Transverse colon (tissue), 4 donors: ENCODE results near the gene TPP2. TPM values are rescaled to one million over a fixed set of nuclear protein-coding genes. Genes with fewer than 3 reads are reported as not detected.
A peak's percentile ranks its signal among the peaks of the same experiment; 100 is the strongest.

Source experiments
- DNase-seq: peaks from one replicate; pipeline ENCODE4 v3.0.0-alpha.2; 2019
- H3K27ac ChIP-seq, 4 donors: fragments of 200-600 bp; sonication (generic); 2 replicates each; pipeline ENCODE4 v1.5.1; 2016 to 2018; ENCODE audit warnings: inconsistent platforms in 4 of 4
- H3K27me3 ChIP-seq: fragments of 200-600 bp; sonication (generic); 2 replicates; pipeline ENCODE4 v1.5.1; 2017; ENCODE audit warnings: inconsistent platforms
- H3K36me3 ChIP-seq, 4 donors: fragments of 200-600 bp; sonication (generic); 2 replicates each; pipeline ENCODE4 v1.5.1; 2017 to 2019; ENCODE audit warnings: inconsistent platforms in 4 of 4
- H3K4me1 ChIP-seq, 4 donors: fragments of 200-600 bp; sonication (generic); 2 replicates each; pipeline ENCODE4 v1.5.1; 2017 to 2020; ENCODE audit warnings: inconsistent platforms in 4 of 4
- H3K4me3 ChIP-seq, 4 donors: fragments of 200-600 bp; sonication (generic); 1 replicate in 1 of 4; 2 replicates in 3 of 4; pipeline versions ENCODE4 v1.5.1 to v1.6.1; 2017 to 2019; ENCODE audit warnings: inconsistent platforms in 4 of 4
- H3K9me3 ChIP-seq, 2 donors: fragments of 200-600 bp; sonication (generic); 2 replicates each; pipeline ENCODE4 v1.5.1; 2017 to 2019; ENCODE audit warnings: inconsistent platforms in 2 of 2
- EP300 ChIP-seq: sonication (generic); formaldehyde crosslinking; IDR thresholded peaks from one replicate; pipeline ENCODE4 v1.6.1; 2017; ENCODE audit warnings: antibody characterized with exemption, low read depth
- POLR2A ChIP-seq: fragments of 450-650 bp; IDR thresholded peaks from one replicate; pipeline ENCODE4 v1.6.1; 2016; ENCODE audit warnings: antibody characterized with exemption, mild to moderate bottlenecking, moderate library complexity
- POLR2AphosphoS5 ChIP-seq, 3 donors: sonication (generic); formaldehyde crosslinking; IDR thresholded peaks; one replicate each; pipeline ENCODE4 v1.6.1; 2016; ENCODE audit warnings: antibody characterized with exemption in 3 of 3
- WGBS, 2 donors: methylation state at CpG; one replicate each; pipeline ENCODE4 v1.1.5; 2018; ENCODE audit warnings: low coverage in 1 of 2; 5-methylcytosine and 5-hydroxymethylcytosine counted together
- in situ Hi-C, 4 donors: fragments of 200-750 bp; cut with MboI; loops; one replicate each; pipeline versions ENCODE4 v1.15.0 to v1.15.1; 2017; ENCODE audit warnings: low sequenced_read_pairs in 3 of 4, low pct_ligation_motif_present in 1 of 4, low pct_unique_long_range_greater_than_20kb in 1 of 4
- intact Hi-C: fragments of 100-400 bp; cut with DNase I; formaldehyde crosslinking; loops from one replicate; pipeline ENCODE4 v1.15.1; 2023; ENCODE audit warnings: low total_unique reads
- total RNA-seq, 4 donors: library from RNA; depleted of rRNA; stranded (reverse); fragments of >200 nt; gene quantifications; one replicate each; pipeline ENCODE4 v1.1.0, GENCODE V29; 2016
- TF ChIP-seq, protein P1 (sequence below), 5 experiments: fragments of 200-600 bp in 3 of 5; fragments of 450-650 bp in 2 of 5; sonication (generic) in 3 of 5; IDR thresholded peaks; 1 replicate in 2 of 5; 2 replicates in 3 of 5; pipeline ENCODE4 v1.5.1; 2016 to 2017; ENCODE audit warnings: antibody characterized with exemption in 5 of 5, inconsistent platforms in 3 of 5, mild to moderate bottlenecking in 2 of 5, moderate library complexity in 1 of 5

TPP2 gene
- total RNA-seq, 4 donors from 2014 or later, result 19.1 to 47.8 (median 30.3) TPM

DNA sequence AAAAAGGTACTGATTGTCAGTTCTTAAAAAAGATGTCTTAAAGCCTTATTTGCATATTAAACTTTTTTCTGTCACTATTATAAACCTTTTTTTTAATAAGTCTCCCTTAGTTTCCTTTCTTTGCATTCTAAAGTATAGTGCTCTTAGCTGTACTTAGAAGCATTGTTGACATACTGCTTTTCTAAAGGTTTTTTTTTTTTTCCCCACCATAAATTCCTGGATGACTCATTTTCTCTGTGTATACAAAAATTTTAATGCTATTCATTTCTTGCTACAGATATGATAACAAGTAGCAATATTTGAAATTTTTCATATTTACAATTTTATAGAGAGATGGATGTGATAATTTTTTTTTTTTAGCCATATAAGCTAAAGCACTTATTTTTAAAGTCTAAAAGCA, 54.6 kb downstream of the TPP2 start:
- Histone ChIP-seq H3K4me3 (no peak overlapping the region), H3K9me3 (no peaks in the 10 kb centered on the region), H3K27ac (no peak overlapping the region), H3K36me3 (peaks cover 0 to 22% (median 10%) of the 10 kb centered on the region in 4 donors), H3K27me3 (no peaks in the 10 kb centered on the region), H3K4me1 (peaks cover 0 to 3% (median 0%) of the 10 kb centered on the region in 4 donors)
- in situ Hi-C loops (no loop called here), intact Hi-C loops (no loop called here)
- no peak for TF ChIP-seq EP300
- no peak for DNase-seq

GRCh38 chr13:102651892-102652291, 55.1 kb downstream of the TPP2 start:
- Histone ChIP-seq H3K4me1 (peaks cover 0 to 3% (median 0%) of the 10 kb centered on the region in 4 donors), H3K36me3 (peaks cover 0 to 27% (median 11%) of the 10 kb centered on the region in 4 donors), H3K4me3 (no peak overlapping the region), H3K27me3 (no peaks in the 10 kb centered on the region), H3K9me3 (no peaks in the 10 kb centered on the region), H3K27ac (no peak overlapping the region)
- intact Hi-C loops, result no loop called here
- TF ChIP-seq EP300 (no peak), POLR2AphosphoS5 (IDR thresholded peaks at IDR 0.05) (no peak), POLR2A (no peak)
- TF ChIP-seq, protein P1, sequence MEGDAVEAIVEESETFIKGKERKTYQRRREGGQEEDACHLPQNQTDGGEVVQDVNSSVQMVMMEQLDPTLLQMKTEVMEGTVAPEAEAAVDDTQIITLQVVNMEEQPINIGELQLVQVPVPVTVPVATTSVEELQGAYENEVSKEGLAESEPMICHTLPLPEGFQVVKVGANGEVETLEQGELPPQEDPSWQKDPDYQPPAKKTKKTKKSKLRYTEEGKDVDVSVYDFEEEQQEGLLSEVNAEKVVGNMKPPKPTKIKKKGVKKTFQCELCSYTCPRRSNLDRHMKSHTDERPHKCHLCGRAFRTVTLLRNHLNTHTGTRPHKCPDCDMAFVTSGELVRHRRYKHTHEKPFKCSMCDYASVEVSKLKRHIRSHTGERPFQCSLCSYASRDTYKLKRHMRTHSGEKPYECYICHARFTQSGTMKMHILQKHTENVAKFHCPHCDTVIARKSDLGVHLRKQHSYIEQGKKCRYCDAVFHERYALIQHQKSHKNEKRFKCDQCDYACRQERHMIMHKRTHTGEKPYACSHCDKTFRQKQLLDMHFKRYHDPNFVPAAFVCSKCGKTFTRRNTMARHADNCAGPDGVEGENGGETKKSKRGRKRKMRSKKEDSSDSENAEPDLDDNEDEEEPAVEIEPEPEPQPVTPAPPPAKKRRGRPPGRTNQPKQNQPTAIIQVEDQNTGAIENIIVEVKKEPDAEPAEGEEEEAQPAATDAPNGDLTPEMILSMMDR (IDR thresholded peaks at IDR 0.05), result no peak
- DNase-seq, result no peak
- 60 to 67% methylated on average over 3 to 5 of the region's 5 CpGs for WGBS, 2 donors
- in situ Hi-C loops, result no loop called here

DNA sequence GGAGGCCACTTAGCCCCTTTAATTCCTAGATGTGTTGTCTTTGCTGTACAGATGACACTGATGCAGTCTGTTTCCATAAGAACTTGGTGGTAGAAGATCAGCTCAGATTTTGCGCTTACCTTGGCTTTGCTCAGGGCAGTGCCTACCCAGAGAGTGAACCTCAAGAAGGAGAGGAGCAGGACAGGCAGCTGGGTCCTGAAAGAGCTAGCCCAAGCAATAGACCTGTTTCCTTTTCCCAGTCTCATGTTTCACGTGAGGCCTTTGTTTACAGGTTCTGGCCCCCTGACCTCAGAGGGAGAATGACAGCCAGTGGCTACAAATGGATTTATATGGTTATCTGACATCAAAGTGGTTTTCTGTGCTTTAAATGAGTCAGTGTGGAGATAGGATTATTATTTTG, 58.0 kb downstream of the TPP2 start:
- H3K27ac ChIP-seq, result no peak overlapping the region
- H3K4me1 ChIP-seq, result peaks cover 0 to 3% (median 0%) of the 10 kb centered on the region in 4 donors
- no peak for TF ChIP-seq EP300
- TF ChIP-seq POLR2A, result no peak
- no peak for TF ChIP-seq POLR2AphosphoS5 (IDR thresholded peaks at IDR 0.05)
- TF ChIP-seq, protein P1 (IDR thresholded peaks at IDR 0.05), result no peak
- DNase-seq, result no peak
- H3K36me3 ChIP-seq, result peaks cover 0 to 44% (median 19%) of the 10 kb centered on the region in 4 donors
- H3K4me3 ChIP-seq, result no peak overlapping the region
- 43 to 54% methylated on average over 1 to 2 of the region's 2 CpGs for WGBS, 2 donors
- no peaks in the 10 kb centered on the region for H3K27me3 ChIP-seq
- H3K9me3 ChIP-seq, result no peaks in the 10 kb centered on the region
- intact Hi-C loops, result no loop called here
- in situ Hi-C loops, result no loop called here

GRCh38 chr13:102657630-102658029, 60.8 kb downstream of the TPP2 start:
- intact Hi-C loops (no loop called here), in situ Hi-C loops (no loop called here)
- Histone ChIP-seq H3K27me3 (no peaks in the 10 kb centered on the region), H3K4me3 (no peak overlapping the region), H3K4me1 (no peaks in the 10 kb centered on the region), H3K9me3 (no peaks in the 10 kb centered on the region), H3K36me3 (peaks cover 0 to 56% (median 19%) of the 10 kb centered on the region in 4 donors), H3K27ac (no peak overlapping the region)
- no peak for TF ChIP-seq POLR2AphosphoS5 (IDR thresholded peaks at IDR 0.05)
- TF ChIP-seq, protein P1 (IDR thresholded peaks at IDR 0.05), result peak in 1 of 5 experiments; percentile 24
- no peak for DNase-seq
- 84 to 86% methylated on average over 6 of the region's 6 CpGs for WGBS, 2 donors

DNA sequence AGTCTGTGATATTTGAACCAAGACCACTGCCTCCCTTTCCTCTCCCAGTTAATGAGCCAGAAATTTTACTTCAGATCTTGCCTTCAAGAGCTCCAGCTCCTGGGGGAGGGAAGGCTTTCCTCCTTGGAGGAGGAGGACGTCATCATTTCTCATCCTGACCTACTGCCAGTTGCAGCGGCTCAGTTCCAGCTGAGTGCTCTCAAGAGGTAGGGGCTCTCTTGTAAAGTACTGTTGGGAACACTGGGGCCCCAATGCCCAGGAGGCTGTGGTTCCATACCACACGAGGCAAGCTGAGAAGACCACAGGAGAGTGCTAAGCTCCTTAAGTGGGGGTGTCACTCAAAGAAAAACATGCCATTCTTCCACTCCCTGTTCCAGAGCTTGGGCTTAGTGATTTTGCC, 61.9 kb downstream of the TPP2 start:
- DNase-seq, result no peak
- TF ChIP-seq EP300, result no peak
- TF ChIP-seq, protein P1 (IDR thresholded peaks at IDR 0.05), result no peak
- no peak for TF ChIP-seq POLR2A
- TF ChIP-seq POLR2AphosphoS5 (IDR thresholded peaks at IDR 0.05), result no peak
- Histone ChIP-seq H3K4me3 (no peak overlapping the region), H3K36me3 (peaks cover 0 to 51% (median 17%) of the 10 kb centered on the region in 4 donors), H3K27ac (no peak overlapping the region), H3K4me1 (no peaks in the 10 kb centered on the region), H3K27me3 (no peaks in the 10 kb centered on the region), H3K9me3 (no peaks in the 10 kb centered on the region)
- intact Hi-C loops, result no loop called here
- in situ Hi-C loops, result no loop called here
- WGBS, 2 donors, result 97% methylated on average over 3 of the region's 3 CpGs; no CpG with 5 or more reads in 1 of the 2 donors
